Testis (tissue), 3 donors: ENCODE measurements around the gene MFSD2B. TPM values are rescaled to one million over a fixed set of nuclear protein-coding genes. Genes with fewer than 3 reads are reported as not detected.
"Not testable (repeated sequence)": the region's sequence is repeated elsewhere in the genome, so short reads cannot be mapped to it uniquely, and the experiment has no call there.

Experiments used
- DNase-seq: peaks from one replicate; pipeline ENCODE4 v3.0.0-alpha.2; 2019
- H3K27ac ChIP-seq, 2 donors: fragments of 200-600 bp; sonication (generic); one replicate each; pipeline ENCODE4 v1.5.1; 2019
- H3K27me3 ChIP-seq: fragments of 200-600 bp; sonication (generic); one replicate; pipeline ENCODE4 v1.5.1; 2019
- H3K36me3 ChIP-seq: fragments of 200-600 bp; sonication (generic); one replicate; pipeline ENCODE4 v1.5.1; 2017; ENCODE audit warnings: low read depth; ENCODE audit errors: missing control alignments
- H3K4me1 ChIP-seq: fragments of 200-600 bp; sonication (generic); one replicate; pipeline ENCODE4 v1.5.1; 2019
- H3K4me3 ChIP-seq, 2 donors: fragments of 200-600 bp; sonication (generic); one replicate each; pipeline ENCODE4 v1.5.1; 2017 to 2019
- H3K9me3 ChIP-seq: fragments of 200-600 bp; sonication (generic); one replicate; pipeline ENCODE4 v1.5.1; 2017
- CTCF ChIP-seq, 3 experiments: fragments of 450-650 bp in 2 of 3; fragments of 200-600 bp in 1 of 3; sonication (generic) in 1 of 3; IDR thresholded peaks; one replicate each; pipeline ENCODE4 v1.5.1; 2016 to 2019; ENCODE audit warnings: antibody characterized with exemption in 3 of 3, mild to moderate bottlenecking in 2 of 3, moderate library complexity in 1 of 3
- POLR2A ChIP-seq: fragments of 450-650 bp; IDR thresholded peaks from one replicate; pipeline ENCODE4 v1.6.1; 2017; ENCODE audit warnings: antibody characterized with exemption, mild to moderate bottlenecking, moderate library complexity
- WGBS, 2 donors: methylation state at CpG; one replicate each; pipeline ENCODE4 v1.1.5; 2018; 5-methylcytosine and 5-hydroxymethylcytosine counted together
- intact Hi-C: fragments of 100-400 bp; cut with DNase I; formaldehyde crosslinking; loops from one replicate; pipeline ENCODE4 v1.15.1; 2023; ENCODE audit warnings: low total_unique reads
- polyA plus RNA-seq: library from polyadenylated mRNA; stranded (reverse); fragments of 350-450 nt; fragmentation: Illumina TruSeq; extraction: RNeasy Lipid Tissue Mini Kit (QIAGEN cat#74804); gene quantifications from one replicate; pipeline ENCODE4 v1.2.3, GENCODE V29; 2014; ENCODE audit warnings: low read depth, low replicate concordance; ENCODE audit not compliant: insufficient read depth
- total RNA-seq, 2 donors: library from RNA; depleted of rRNA; stranded (reverse); fragments of >200 nt; gene quantifications; one replicate each; pipeline ENCODE4 v1.2.3, GENCODE V29; 2016

Gene MFSD2B
- total and polyA plus RNA-seq, 3 donors from 2014 or later, result 0.39 to 0.94 (median 0.50) TPM

- H3K4me1 ChIP-seq, result no peaks in the 10 kb centered on the region
- WGBS, 2 donors, result 60 to 64% methylated on average over 2 of the region's 2 CpGs
- intact Hi-C loops, result no loop called here
- H3K27ac ChIP-seq, result no peak overlapping the region
- no peaks in the 10 kb centered on the region for H3K27me3 ChIP-seq
- H3K4me3 ChIP-seq, result no peak overlapping the region
- TF ChIP-seq CTCF (IDR thresholded peaks at IDR 0.05) (no peak), POLR2A (no peak)
- DNase-seq, result peak; percentile 2
- no peaks in the 10 kb centered on the region for H3K36me3 ChIP-seq
- H3K9me3 ChIP-seq, result no peaks in the 10 kb centered on the region
These were observed 16.3 kb downstream of the MFSD2B start for GRCh38 chr2:24026233-24026632.

- no peak for DNase-seq
- 87 to 94% methylated on average over 9 of the region's 9 CpGs for WGBS, 2 donors
- H3K9me3 ChIP-seq, result no peaks in the 10 kb centered on the region
- TF ChIP-seq CTCF (IDR thresholded peaks at IDR 0.05), result no peak
- no peak for TF ChIP-seq POLR2A
- H3K4me3 ChIP-seq, result no peak overlapping the region
- no peaks in the 10 kb centered on the region for H3K27me3 ChIP-seq
- intact Hi-C loops, result no loop called here
- H3K27ac ChIP-seq, result no peak overlapping the region
- H3K36me3 ChIP-seq, result no peaks in the 10 kb centered on the region
- no peaks in the 10 kb centered on the region for H3K4me1 ChIP-seq
These were observed 29.1 kb downstream of the MFSD2B start for GRCh38 chr2:24038786-24039499.

GRCh38 chr2:24040511-24040910 is 30.6 kb downstream of the MFSD2B start:
- 95 to 98% methylated on average over 4 of the region's 4 CpGs for WGBS, 2 donors
- DNase-seq, result no peak
- Histone ChIP-seq H3K4me1 (no peaks in the 10 kb centered on the region), H3K36me3 (no peaks in the 10 kb centered on the region), H3K27me3 (no peaks in the 10 kb centered on the region), H3K4me3 (no peak overlapping the region), H3K9me3 (no peaks in the 10 kb centered on the region), H3K27ac (no peak overlapping the region)
- TF ChIP-seq POLR2A, result no peak
- TF ChIP-seq CTCF (IDR thresholded peaks at IDR 0.05), result no peak
- intact Hi-C loops, result no loop called here

- H3K4me3 ChIP-seq, H3K27me3 ChIP-seq, H3K27ac ChIP-seq, H3K36me3 ChIP-seq, DNase-seq, H3K9me3 ChIP-seq, H3K4me1 ChIP-seq, intact Hi-C loops: not testable (repeated sequence)
- 91 to 98% methylated on average over 6 of the region's 6 CpGs for WGBS, 2 donors
These were observed 33.2 kb downstream of the MFSD2B start for GRCh38 chr2:24043133-24043532.

GRCh38 chr2:24045511-24046508 is 35.9 kb downstream of the MFSD2B start:
- H3K36me3 ChIP-seq, result no peaks in the 10 kb centered on the region
- 74 to 76% methylated on average over 11 of the region's 11 CpGs for WGBS, 2 donors
- no peak overlapping the region for H3K4me3 ChIP-seq
- DNase-seq, result no peak
- peaks cover 4% of the 10 kb centered on the region for H3K4me1 ChIP-seq
- intact Hi-C loops, result no loop called here
- no peak for TF ChIP-seq CTCF (IDR thresholded peaks at IDR 0.05)
- TF ChIP-seq POLR2A, result no peak
- H3K27me3 ChIP-seq, result no peaks in the 10 kb centered on the region
- no peaks in the 10 kb centered on the region for H3K9me3 ChIP-seq
- no peak overlapping the region for H3K27ac ChIP-seq
